Measurements from ENCODE around the gene CEP295NL.
A peak's percentile ranks its signal among the peaks of the same experiment; 100 is the strongest.

The CEP295NL gene

GRCh38 chr17:78852709-78853121, 50.3 kb downstream of the CEP295NL start:
- H3K4me3 ChIP-seq (ENCODE audit: low read depth, low read length): no peak overlapping the region
- no peak for DNase-seq (ENCODE audit: low read depth, low spot score)
- in situ Hi-C loops (cut with HindIII; ENCODE audit: low sequenced_read_pairs): no loop called here
- no peak for TF ChIP-seq CTCF (IDR thresholded peaks at IDR 0.05; ENCODE audit: low read depth, low read length)

GRCh38 chr17:78849026-78849425, 54.0 kb downstream of the CEP295NL start:
- TF ChIP-seq CTCF (IDR thresholded peaks at IDR 0.05; ENCODE audit: low read depth, low read length): no peak
- in situ Hi-C loops (cut with HindIII; ENCODE audit: low sequenced_read_pairs): no loop called here
- no peak for DNase-seq (ENCODE audit: low read depth, low spot score)
- no peak overlapping the region for H3K4me3 ChIP-seq (ENCODE audit: low read depth, low read length)

- no peak for TF ChIP-seq CTCF (IDR thresholded peaks at IDR 0.05; ENCODE audit: low read depth, low read length)
- in situ Hi-C loops (cut with HindIII; ENCODE audit: low sequenced_read_pairs): no loop called here
- no peak overlapping the region for H3K4me3 ChIP-seq (ENCODE audit: low read depth, low read length)
- DNase-seq (ENCODE audit: low read depth, low spot score): no peak
Observed at GRCh38 chr17:78847052-78847451, 55.9 kb downstream of the CEP295NL start.

GRCh38 chr17:78844301-78845005, 58.5 kb downstream of the CEP295NL start:
- no peak overlapping the region for H3K4me3 ChIP-seq (ENCODE audit: low read depth, low read length)
- in situ Hi-C loops (cut with HindIII; ENCODE audit: low sequenced_read_pairs): no loop called here
- no peak for TF ChIP-seq CTCF (IDR thresholded peaks at IDR 0.05; ENCODE audit: low read depth, low read length)
- no peak for DNase-seq (ENCODE audit: low read depth, low spot score)

GRCh38 chr17:78842881-78843565, 60.0 kb downstream of the CEP295NL start:
- H3K4me3 ChIP-seq (ENCODE audit: low read depth, low read length): no peak overlapping the region
- no peak for DNase-seq (ENCODE audit: low read depth, low spot score)
- TF ChIP-seq CTCF (IDR thresholded peaks at IDR 0.05; ENCODE audit: low read depth, low read length): peak; percentile 65
- in situ Hi-C loops (cut with HindIII; ENCODE audit: low sequenced_read_pairs): no loop called here

GRCh38 chr17:78840780-78841611, 62.0 kb downstream of the CEP295NL start, which contains the start of gene USP36:
USP36 (minus strand) TSS chr17:78840814; CDS start chr17:78836363, 4,451 bp downstream.
- in situ Hi-C loops (cut with HindIII; ENCODE audit: low sequenced_read_pairs): no loop called here
- peak; percentile 99 for DNase-seq (ENCODE audit: low read depth, low spot score)
- H3K4me3 ChIP-seq (ENCODE audit: low read depth, low read length): peak within 1 kb of the TSS; percentile 59
- no peak for TF ChIP-seq CTCF (IDR thresholded peaks at IDR 0.05; ENCODE audit: low read depth, low read length)

Measured in astrocyte of the spinal cord (primary cell).